GM12865 (cell line): ENCODE results near the gene GMCL2.

Experiments used
- DNase-seq: peaks from one replicate; pipeline ENCODE4 v3.0.0; 2010; ENCODE audit warnings: low read depth
- H3K4me3 ChIP-seq: 2 replicates; pipeline ENCODE4 v1.5.1; 2011; ENCODE audit warnings: mild to moderate bottlenecking, low read depth, low read length, control low read depth
- CTCF ChIP-seq: IDR thresholded peaks from 2 replicates; pipeline ENCODE4 v1.5.1; 2011; ENCODE audit warnings: low read length, control low read depth, low read depth, inconsistent platforms; ENCODE audit not compliant: insufficient read depth; ENCODE audit errors: missing control alignments

Gene GMCL2

GRCh38 chr5:178193251-178193809 lies 6.2 kb upstream of the GMCL2 start:
- no peak for TF ChIP-seq CTCF
- no peak for DNase-seq
- no peak overlapping the region for H3K4me3 ChIP-seq

- TF ChIP-seq CTCF, result no peak
- H3K4me3 ChIP-seq, result no peak overlapping the region
- no peak for DNase-seq
Observed at GRCh38 chr5:178192787-178193186, 5.6 kb upstream of the GMCL2 start.

- TF ChIP-seq CTCF, result no peak
- no peak for DNase-seq
- H3K4me3 ChIP-seq, result no peak overlapping the region
Observed at GRCh38 chr5:178192244-178192643, 5.1 kb upstream of the GMCL2 start.

- H3K4me3 ChIP-seq, result no peak overlapping the region
- DNase-seq, result no peak
- TF ChIP-seq CTCF, result no peak
Observed at GRCh38 chr5:178191661-178192060, 4.5 kb upstream of the GMCL2 start.

GRCh38 chr5:178189433-178189832 lies 2.3 kb upstream of the GMCL2 start:
- H3K4me3 ChIP-seq, result no peak overlapping the region
- no peak for TF ChIP-seq CTCF
- DNase-seq, result no peak

- TF ChIP-seq CTCF, result no peak
- DNase-seq, result no peak
- no peak overlapping the region for H3K4me3 ChIP-seq
Observed at GRCh38 chr5:178186427-178186826, 744 bp downstream of the GMCL2 start.

- no peak for DNase-seq
- TF ChIP-seq CTCF, result no peak
- no peak overlapping the region for H3K4me3 ChIP-seq
Observed at GRCh38 chr5:178182158-178182876, 4.9 kb downstream of the GMCL2 start.
